Measurements from ENCODE around the gene COMTD1. TPM values are rescaled to one million over a fixed set of nuclear protein-coding genes. Genes with fewer than 3 reads are reported as not detected.

The COMTD1 gene
- 14.2 TPM for total RNA-seq (ENCODE audit: unreplicated experiment)
- long read RNA-seq, transcript COMTD1-201 (7 exons, 976 nt), result major isoform, 10 of 17 reads
- long read RNA-seq, partial matches to known transcripts, result 0 of 17 reads
- long read RNA-seq, other reads (novel, unspliced or antisense), result 5 of 17 reads

GRCh38 chr10:75235375-75236177 is at the start of gene COMTD1:
TSS of gene COMTD1 (minus strand) at chr10:75235957. CDS start at chr10:75235928, 29 bp downstream.
- H3K27ac Mint-ChIP-seq (ENCODE audit: unreplicated experiment), result no peak within 1 kb of the TSS
- DNase-seq, result peak; percentile 96
- H3K27me3 Mint-ChIP-seq (ENCODE audit: unreplicated experiment), result peaks cover 6% of the 10 kb centered on the region
- H3K4me1 Mint-ChIP-seq (ENCODE audit: low read depth, unreplicated experiment), result peaks cover 9% of the 10 kb centered on the region
- TF ChIP-seq, protein P1, sequence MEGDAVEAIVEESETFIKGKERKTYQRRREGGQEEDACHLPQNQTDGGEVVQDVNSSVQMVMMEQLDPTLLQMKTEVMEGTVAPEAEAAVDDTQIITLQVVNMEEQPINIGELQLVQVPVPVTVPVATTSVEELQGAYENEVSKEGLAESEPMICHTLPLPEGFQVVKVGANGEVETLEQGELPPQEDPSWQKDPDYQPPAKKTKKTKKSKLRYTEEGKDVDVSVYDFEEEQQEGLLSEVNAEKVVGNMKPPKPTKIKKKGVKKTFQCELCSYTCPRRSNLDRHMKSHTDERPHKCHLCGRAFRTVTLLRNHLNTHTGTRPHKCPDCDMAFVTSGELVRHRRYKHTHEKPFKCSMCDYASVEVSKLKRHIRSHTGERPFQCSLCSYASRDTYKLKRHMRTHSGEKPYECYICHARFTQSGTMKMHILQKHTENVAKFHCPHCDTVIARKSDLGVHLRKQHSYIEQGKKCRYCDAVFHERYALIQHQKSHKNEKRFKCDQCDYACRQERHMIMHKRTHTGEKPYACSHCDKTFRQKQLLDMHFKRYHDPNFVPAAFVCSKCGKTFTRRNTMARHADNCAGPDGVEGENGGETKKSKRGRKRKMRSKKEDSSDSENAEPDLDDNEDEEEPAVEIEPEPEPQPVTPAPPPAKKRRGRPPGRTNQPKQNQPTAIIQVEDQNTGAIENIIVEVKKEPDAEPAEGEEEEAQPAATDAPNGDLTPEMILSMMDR (IDR thresholded peaks at IDR 0.05; ENCODE audit: partially characterized antibody, unreplicated experiment), result peak; percentile 99
- H3K9me3 Mint-ChIP-seq (ENCODE audit: unreplicated experiment), result peaks cover 6% of the 10 kb centered on the region
- H3K4me3 Mint-ChIP-seq (ENCODE audit: unreplicated experiment), result peak within 1 kb of the TSS; percentile 71
- no peaks in the 10 kb centered on the region for H3K36me3 Mint-ChIP-seq (ENCODE audit: unreplicated experiment)

DNA sequence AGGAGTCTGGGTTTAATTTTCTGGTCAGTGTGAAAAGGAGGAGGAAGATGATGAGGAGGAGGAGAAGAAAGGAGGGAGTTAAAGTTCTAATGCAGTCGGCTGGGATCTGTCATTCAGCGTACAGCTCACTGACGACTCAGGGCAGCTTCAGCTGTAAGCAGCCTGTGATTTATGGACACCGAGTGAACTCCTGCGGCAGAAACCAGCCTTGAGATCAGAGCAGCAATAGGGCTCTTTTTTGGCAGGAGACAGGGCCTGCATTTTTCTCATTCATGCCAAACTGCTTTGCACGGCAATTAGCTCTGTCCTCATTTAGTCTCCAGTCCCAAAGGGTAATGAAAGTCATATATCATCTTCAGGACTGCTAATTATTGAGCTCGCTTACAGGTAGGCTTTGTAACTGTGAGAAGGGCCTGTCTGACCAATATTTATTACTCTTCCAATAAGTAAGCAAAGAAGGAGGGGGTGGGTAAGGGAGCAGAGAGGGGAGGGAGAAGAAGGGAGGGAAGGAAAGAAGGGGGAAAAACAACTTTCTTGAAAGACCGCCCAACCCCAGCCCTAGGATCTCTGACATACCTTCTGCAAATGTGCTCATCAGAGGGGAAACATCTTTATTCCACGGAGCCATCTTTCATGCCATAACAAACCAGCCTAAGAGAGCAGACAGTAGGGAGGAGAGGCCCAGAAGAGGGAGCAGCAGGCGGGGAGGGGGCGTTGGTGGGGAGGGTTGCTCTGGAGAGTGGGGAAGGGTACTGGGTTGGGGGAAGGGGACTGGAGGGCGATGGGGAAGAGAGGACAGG is 48.1 kb upstream of the COMTD1 start:
- Mint-ChIP-seq H3K4me1 (ENCODE audit: low read depth, unreplicated experiment) (peaks cover 20% of the 10 kb centered on the region), H3K27me3 (ENCODE audit: unreplicated experiment) (peaks cover 5% of the 10 kb centered on the region), H3K4me3 (ENCODE audit: unreplicated experiment) (peak overlapping the region; percentile 71), H3K36me3 (ENCODE audit: unreplicated experiment) (peaks cover 9% of the 10 kb centered on the region), H3K27ac (ENCODE audit: unreplicated experiment) (peak overlapping the region; percentile 68), H3K9me3 (ENCODE audit: unreplicated experiment) (peaks cover 5% of the 10 kb centered on the region)
- TF ChIP-seq, protein P1 (IDR thresholded peaks at IDR 0.05; ENCODE audit: partially characterized antibody, unreplicated experiment), result no peak
- no peak for DNase-seq

DNA sequence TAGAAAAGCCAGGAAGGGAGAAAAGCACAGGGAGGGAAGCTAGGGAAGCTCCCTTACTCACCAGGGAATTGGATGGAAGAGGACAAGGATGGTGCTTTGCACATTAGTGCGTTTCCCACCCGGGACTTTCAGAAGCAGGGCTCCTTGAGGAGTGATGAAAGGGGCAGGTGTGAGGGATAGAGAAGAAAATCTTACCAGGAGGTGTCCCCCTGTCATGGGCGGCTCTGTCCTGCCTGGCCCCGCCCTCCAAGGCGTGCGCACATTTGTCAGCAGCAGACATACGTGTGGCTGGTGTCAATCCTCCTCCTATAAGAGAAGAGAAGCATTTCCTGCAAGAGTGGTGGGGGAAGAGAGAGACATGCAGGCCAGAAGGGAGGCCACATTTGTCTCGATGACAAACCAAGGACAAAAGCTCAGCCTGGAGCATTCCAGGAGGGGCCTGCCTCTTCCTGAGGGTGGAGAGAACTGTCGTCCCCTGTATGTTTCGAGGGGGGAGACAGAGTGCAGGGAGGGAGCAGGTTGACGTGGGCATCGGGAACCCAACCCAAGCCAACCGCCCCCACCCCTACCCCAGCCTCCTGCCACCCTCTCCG is 47.4 kb upstream of the COMTD1 start:
- H3K27me3 Mint-ChIP-seq (ENCODE audit: unreplicated experiment), result peaks cover 5% of the 10 kb centered on the region
- no peak for DNase-seq
- peak overlapping the region; percentile 71 for H3K4me3 Mint-ChIP-seq (ENCODE audit: unreplicated experiment)
- TF ChIP-seq, protein P1 (IDR thresholded peaks at IDR 0.05; ENCODE audit: partially characterized antibody, unreplicated experiment), result no peak
- H3K27ac Mint-ChIP-seq (ENCODE audit: unreplicated experiment), result peak overlapping the region; percentile 68
- H3K4me1 Mint-ChIP-seq (ENCODE audit: low read depth, unreplicated experiment), result peaks cover 20% of the 10 kb centered on the region
- peaks cover 5% of the 10 kb centered on the region for H3K9me3 Mint-ChIP-seq (ENCODE audit: unreplicated experiment)
- H3K36me3 Mint-ChIP-seq (ENCODE audit: unreplicated experiment), result peaks cover 9% of the 10 kb centered on the region

DNA sequence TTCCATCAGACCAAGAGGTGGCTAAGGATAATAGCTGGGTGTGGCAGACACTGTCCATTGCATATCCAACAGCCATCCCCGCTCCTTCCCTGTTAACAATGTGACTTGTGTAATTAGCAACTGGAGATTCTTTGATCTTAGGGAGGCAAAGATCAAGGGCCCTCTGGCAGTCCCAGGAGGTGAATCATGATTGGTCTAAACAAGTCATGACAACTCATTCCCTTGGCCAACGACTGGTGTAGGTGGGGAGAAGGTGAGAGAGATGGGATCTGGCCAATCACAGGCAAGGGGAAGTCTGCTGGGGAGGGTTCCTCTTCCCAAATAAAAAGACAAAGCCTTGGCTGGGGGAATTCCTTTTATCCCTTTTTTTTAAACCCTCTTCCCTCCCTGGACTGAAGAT is 46.2 kb upstream of the COMTD1 start:
- no peak overlapping the region for H3K4me3 Mint-ChIP-seq (ENCODE audit: unreplicated experiment)
- TF ChIP-seq, protein P1 (IDR thresholded peaks at IDR 0.05; ENCODE audit: partially characterized antibody, unreplicated experiment), result no peak
- H3K4me1 Mint-ChIP-seq (ENCODE audit: low read depth, unreplicated experiment), result peaks cover 20% of the 10 kb centered on the region
- peaks cover 2% of the 10 kb centered on the region for H3K27me3 Mint-ChIP-seq (ENCODE audit: unreplicated experiment)
- DNase-seq, result no peak
- peaks cover 5% of the 10 kb centered on the region for H3K9me3 Mint-ChIP-seq (ENCODE audit: unreplicated experiment)
- H3K27ac Mint-ChIP-seq (ENCODE audit: unreplicated experiment), result no peak overlapping the region
- no peaks in the 10 kb centered on the region for H3K36me3 Mint-ChIP-seq (ENCODE audit: unreplicated experiment)

Measured in glutamatergic neuron (in vitro differentiated cells).